Ovary (tissue), 3 donors: ENCODE data around the gene BRD4.

Experiments
- POLR2A ChIP-seq: fragments of 450-650 bp; IDR thresholded peaks from one replicate; pipeline ENCODE4 v1.6.1; 2017; ENCODE audit warnings: antibody characterized with exemption, mild to moderate bottlenecking, moderate library complexity
- TF ChIP-seq, protein P1 (sequence below), 3 donors: fragments of 450-650 bp in 2 of 3; fragments of 200-600 bp in 1 of 3; IDR thresholded peaks; one replicate each; pipeline versions ENCODE4 v1.5.1 to v1.8.0; 2016 to 2022; ENCODE audit warnings: antibody characterized with exemption in 3 of 3, mild to moderate bottlenecking in 1 of 3
- donor health status: DM: no; HTN: no; CAD: no.

DNA sequence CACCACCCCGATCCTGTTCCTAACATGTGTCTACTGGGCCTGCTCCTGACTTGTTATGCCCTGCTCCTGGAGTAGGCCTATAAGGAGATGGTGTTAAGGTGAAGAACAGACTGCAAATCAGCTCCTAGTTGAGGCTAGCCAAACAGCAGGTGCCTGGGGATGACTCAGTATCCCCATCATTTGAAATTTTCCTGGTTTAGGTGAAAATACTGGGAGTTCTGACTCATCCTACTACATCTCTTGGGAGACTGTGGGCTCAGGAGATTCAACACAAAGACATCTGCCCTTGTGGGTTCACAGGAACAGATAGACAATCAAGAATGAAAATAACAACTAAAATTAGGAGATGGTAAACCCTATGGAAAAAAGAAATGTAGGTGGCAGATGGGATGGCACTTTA, 41.2 kb downstream of the BRD4 start:
- TF ChIP-seq, protein P1, sequence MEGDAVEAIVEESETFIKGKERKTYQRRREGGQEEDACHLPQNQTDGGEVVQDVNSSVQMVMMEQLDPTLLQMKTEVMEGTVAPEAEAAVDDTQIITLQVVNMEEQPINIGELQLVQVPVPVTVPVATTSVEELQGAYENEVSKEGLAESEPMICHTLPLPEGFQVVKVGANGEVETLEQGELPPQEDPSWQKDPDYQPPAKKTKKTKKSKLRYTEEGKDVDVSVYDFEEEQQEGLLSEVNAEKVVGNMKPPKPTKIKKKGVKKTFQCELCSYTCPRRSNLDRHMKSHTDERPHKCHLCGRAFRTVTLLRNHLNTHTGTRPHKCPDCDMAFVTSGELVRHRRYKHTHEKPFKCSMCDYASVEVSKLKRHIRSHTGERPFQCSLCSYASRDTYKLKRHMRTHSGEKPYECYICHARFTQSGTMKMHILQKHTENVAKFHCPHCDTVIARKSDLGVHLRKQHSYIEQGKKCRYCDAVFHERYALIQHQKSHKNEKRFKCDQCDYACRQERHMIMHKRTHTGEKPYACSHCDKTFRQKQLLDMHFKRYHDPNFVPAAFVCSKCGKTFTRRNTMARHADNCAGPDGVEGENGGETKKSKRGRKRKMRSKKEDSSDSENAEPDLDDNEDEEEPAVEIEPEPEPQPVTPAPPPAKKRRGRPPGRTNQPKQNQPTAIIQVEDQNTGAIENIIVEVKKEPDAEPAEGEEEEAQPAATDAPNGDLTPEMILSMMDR (IDR thresholded peaks at IDR 0.05): no peak
- no peak for TF ChIP-seq POLR2A
